ENCODE results near the gene ITGB2.

ITGB2 gene

DNA sequence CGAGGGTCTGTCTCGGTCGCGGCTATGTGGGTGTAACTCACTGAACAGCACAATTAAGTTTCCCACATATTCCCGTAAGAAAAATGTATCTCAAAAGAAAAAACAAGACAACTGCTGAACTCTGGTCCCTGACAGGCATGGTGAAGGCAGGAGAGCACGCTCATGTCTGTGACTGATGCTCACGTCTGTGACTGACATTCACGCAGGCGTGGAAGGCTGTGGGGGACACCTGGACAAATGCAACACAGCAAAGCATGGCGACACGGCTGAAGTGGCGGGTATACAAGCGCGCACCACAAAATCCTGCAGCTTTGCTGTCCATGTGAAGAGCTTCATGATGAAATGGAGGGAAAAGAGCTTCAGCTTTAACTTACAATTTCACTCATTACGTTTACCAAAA is 53.2 kb downstream of the ITGB2 start:
- TF ChIP-seq MYC (IDR thresholded peaks at IDR 0.05; ENCODE audit: low read depth, low read length) (no peak), POLR2A (IDR thresholded peaks at IDR 0.05; ENCODE audit: extremely low read depth, insufficient read length) (no peak)
- TF ChIP-seq, protein P1, sequence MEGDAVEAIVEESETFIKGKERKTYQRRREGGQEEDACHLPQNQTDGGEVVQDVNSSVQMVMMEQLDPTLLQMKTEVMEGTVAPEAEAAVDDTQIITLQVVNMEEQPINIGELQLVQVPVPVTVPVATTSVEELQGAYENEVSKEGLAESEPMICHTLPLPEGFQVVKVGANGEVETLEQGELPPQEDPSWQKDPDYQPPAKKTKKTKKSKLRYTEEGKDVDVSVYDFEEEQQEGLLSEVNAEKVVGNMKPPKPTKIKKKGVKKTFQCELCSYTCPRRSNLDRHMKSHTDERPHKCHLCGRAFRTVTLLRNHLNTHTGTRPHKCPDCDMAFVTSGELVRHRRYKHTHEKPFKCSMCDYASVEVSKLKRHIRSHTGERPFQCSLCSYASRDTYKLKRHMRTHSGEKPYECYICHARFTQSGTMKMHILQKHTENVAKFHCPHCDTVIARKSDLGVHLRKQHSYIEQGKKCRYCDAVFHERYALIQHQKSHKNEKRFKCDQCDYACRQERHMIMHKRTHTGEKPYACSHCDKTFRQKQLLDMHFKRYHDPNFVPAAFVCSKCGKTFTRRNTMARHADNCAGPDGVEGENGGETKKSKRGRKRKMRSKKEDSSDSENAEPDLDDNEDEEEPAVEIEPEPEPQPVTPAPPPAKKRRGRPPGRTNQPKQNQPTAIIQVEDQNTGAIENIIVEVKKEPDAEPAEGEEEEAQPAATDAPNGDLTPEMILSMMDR (IDR thresholded peaks at IDR 0.05; ENCODE audit: low read depth, low read length), result no peak
- TF ChIP-seq, protein P2, sequence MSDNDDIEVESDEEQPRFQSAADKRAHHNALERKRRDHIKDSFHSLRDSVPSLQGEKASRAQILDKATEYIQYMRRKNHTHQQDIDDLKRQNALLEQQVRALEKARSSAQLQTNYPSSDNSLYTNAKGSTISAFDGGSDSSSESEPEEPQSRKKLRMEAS (IDR thresholded peaks at IDR 0.05; ENCODE audit: low read depth, low read length), result no peak
- no peak for DNase-seq (ENCODE audit: low read depth)
- H3K4me3 ChIP-seq (ENCODE audit: low read depth, low read length), result no peak overlapping the region

DNA sequence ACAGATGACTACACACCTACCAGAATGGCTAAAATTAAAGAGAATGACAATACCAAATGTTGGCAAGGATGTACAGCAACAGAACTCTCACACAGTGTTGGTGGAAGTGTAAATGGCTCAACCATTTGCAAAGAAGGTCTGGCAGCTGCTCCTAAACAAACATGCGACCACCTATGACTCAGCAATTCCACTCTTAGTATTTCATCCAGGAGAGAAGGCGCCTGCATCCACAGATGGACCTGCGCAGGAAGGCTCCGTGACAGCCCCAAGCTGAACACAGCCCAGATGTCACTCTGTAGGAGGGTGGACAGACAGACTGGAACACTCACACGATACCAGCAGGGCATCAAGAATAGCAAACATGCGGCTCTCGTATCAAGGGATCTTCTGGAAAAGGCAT is 53.9 kb downstream of the ITGB2 start:
- TF ChIP-seq POLR2A (IDR thresholded peaks at IDR 0.05; ENCODE audit: extremely low read depth, insufficient read length) (no peak), MYC (IDR thresholded peaks at IDR 0.05; ENCODE audit: low read depth, low read length) (no peak)
- TF ChIP-seq, protein P1 (IDR thresholded peaks at IDR 0.05; ENCODE audit: low read depth, low read length), result no peak
- TF ChIP-seq, protein P2 (IDR thresholded peaks at IDR 0.05; ENCODE audit: low read depth, low read length), result no peak
- peak; percentile 54 for DNase-seq (ENCODE audit: low read depth)
- no peak overlapping the region for H3K4me3 ChIP-seq (ENCODE audit: low read depth, low read length)

DNA sequence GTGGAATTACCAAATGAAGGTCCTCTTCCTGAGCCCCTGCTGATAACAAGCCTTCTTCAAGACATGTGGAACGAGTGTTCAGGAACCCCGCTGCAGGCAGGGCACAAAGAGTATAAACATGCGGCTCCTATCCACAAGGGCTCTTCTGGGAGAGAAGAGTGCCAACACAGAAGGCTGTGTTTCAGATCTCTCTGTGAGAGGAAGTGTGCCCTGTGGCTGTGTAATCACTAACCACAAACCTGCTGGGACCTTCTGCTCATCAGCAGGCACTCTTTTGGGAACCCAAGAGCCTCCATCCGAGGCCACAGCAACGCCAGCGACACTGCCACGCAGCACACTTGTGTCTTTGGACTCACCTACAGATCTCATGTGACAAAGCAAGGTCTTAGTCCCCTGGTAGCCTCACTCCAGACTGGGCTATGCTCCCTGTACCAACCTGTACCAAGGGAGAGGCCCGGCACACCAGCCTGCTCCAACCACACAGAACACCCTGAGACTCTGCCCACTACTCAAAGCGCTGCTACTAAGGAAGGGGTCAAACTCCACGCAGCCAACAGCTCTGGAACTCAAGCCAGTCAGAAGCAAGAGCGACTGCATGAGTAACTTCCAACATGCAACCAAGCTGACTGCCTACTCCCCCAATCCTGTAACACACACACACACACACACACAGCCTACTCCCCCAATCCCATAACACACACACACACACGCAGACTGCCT is 55.0 kb downstream of the ITGB2 start:
- peak; percentile 90 for DNase-seq (ENCODE audit: low read depth)

DNA sequence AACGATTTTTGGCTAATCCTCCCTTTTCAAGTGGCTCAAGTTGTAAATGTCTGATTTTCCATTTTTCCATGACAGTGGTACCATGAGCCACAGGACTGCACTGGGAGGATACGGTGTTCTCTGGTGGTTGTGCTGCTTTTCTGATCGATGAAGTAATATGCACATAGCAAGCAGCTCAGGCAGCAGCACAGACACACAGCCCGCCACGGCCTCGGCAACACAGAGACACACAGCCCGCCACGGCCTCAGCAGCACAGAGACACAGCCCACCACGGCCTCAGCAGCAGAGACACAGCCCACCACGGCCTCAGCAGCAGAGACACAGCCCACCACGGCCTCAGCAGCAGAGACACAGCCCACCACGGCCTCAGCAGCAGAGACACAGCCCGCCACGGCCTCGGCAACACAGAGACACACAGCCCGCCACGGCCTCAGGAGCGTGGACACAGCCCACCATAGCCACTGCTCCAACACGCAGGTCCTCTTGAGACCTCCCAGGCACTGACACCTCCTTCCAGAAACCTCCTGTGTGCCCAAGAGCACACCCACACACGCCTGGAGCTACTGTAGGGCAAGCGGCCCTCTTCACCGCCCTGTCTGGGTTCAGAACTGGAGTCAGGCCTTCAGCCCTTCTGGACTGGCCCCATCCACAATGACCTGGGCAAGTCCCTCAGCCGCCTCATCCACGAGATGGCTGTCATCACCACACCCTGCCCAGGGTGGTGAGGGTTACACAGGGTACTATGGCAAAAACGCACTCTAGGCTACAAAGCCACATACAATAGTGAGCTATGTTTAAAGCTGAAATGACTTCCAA is 57.6 kb downstream of the ITGB2 start:
- TF ChIP-seq, protein P1 (IDR thresholded peaks at IDR 0.05; ENCODE audit: low read depth, low read length), result no peak
- TF ChIP-seq MYC (IDR thresholded peaks at IDR 0.05; ENCODE audit: low read depth, low read length) (no peak), POLR2A (IDR thresholded peaks at IDR 0.05; ENCODE audit: extremely low read depth, insufficient read length) (no peak)
- TF ChIP-seq, protein P2 (IDR thresholded peaks at IDR 0.05; ENCODE audit: low read depth, low read length), result no peak
- no peak for DNase-seq (ENCODE audit: low read depth)
- no peak overlapping the region for H3K4me3 ChIP-seq (ENCODE audit: low read depth, low read length)

More for the DNA sequence above, 55.0 kb downstream of the ITGB2 start:
- peak overlapping the region; percentile 11 for H3K4me3 ChIP-seq (ENCODE audit: low read depth, low read length)
- TF ChIP-seq, protein P1 (IDR thresholded peaks at IDR 0.05; ENCODE audit: low read depth, low read length), result no peak
- TF ChIP-seq MYC (IDR thresholded peaks at IDR 0.05; ENCODE audit: low read depth, low read length), result peak; percentile 58
- TF ChIP-seq, protein P2 (IDR thresholded peaks at IDR 0.05; ENCODE audit: low read depth, low read length), result peak; percentile 56

DNA sequence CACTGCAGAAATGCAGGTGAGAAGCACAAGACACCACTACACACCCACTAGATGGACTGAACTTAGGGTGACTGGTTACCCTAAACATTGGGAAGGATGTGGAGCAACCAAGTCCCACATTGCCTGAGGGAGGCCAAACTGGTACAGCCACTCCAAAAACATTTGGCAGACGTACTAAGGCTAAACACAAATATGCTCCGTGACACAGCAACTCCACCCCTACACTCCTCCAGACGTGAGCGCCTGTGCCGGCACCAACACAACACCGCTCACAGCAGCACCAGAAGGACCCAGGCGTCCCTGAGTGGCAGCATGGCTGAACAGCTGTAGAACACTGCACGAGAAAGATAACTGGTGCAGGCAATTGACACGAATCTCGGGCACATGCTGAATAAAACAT is 61.9 kb downstream of the ITGB2 start:
- TF ChIP-seq, protein P2 (IDR thresholded peaks at IDR 0.05; ENCODE audit: low read depth, low read length), result no peak
- TF ChIP-seq, protein P1 (IDR thresholded peaks at IDR 0.05; ENCODE audit: low read depth, low read length), result no peak
- TF ChIP-seq POLR2A (IDR thresholded peaks at IDR 0.05; ENCODE audit: extremely low read depth, insufficient read length), result no peak
- no peak for TF ChIP-seq MYC (IDR thresholded peaks at IDR 0.05; ENCODE audit: low read depth, low read length)
- DNase-seq (ENCODE audit: low read depth), result no peak
- H3K4me3 ChIP-seq (ENCODE audit: low read depth, low read length), result no peak overlapping the region

All from NB4 (cell line).